ENCODE data around the gene COBL.

COBL gene

GRCh38 chr7:51059504-51060142 is 257.0 kb downstream of the COBL start:
- TF ChIP-seq REST (IDR thresholded peaks at IDR 0.05; ENCODE audit: insufficient read depth in 1 of 2, low read depth in 2 of 2, low read length in 2 of 2) (no peak), POLR2AphosphoS5 (IDR thresholded peaks at IDR 0.05; ENCODE audit: low read depth, low read length) (no peak), SIN3A (IDR thresholded peaks at IDR 0.05; ENCODE audit: borderline replicate concordance, insufficient read depth, low read length) (no peak), FOXP2 (optimal IDR thresholded peaks at IDR 0.05; ENCODE audit: borderline replicate concordance, extremely low read depth, extremely low read length, insufficient read depth) (no peak), TAF1 (IDR thresholded peaks at IDR 0.05; ENCODE audit: borderline replicate concordance, insufficient read depth, low read length) (no peak)

DNA sequence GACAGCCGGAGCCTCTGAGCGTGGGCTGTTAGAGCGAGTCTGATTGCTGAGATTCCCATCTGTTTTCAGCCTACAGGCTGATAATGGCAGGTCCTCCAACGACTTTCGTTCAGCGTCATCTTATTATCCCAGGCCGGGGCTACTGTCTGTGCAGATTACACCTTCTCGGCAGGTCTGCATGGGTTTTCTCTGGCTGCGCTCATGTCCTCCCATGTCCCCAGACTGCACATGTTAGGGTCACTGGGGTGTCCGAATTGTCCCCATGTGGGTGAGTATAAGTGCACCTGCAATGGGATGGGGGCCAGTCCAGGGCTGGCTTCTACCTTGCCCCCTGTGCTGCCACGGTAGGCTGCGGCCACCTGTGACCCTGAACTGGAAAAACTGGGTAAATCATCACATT is 257.8 kb downstream of the COBL start:
- TF ChIP-seq TAF1 (IDR thresholded peaks at IDR 0.05; ENCODE audit: borderline replicate concordance, insufficient read depth, low read length) (no peak), SIN3A (IDR thresholded peaks at IDR 0.05; ENCODE audit: borderline replicate concordance, insufficient read depth, low read length) (no peak)

DNA sequence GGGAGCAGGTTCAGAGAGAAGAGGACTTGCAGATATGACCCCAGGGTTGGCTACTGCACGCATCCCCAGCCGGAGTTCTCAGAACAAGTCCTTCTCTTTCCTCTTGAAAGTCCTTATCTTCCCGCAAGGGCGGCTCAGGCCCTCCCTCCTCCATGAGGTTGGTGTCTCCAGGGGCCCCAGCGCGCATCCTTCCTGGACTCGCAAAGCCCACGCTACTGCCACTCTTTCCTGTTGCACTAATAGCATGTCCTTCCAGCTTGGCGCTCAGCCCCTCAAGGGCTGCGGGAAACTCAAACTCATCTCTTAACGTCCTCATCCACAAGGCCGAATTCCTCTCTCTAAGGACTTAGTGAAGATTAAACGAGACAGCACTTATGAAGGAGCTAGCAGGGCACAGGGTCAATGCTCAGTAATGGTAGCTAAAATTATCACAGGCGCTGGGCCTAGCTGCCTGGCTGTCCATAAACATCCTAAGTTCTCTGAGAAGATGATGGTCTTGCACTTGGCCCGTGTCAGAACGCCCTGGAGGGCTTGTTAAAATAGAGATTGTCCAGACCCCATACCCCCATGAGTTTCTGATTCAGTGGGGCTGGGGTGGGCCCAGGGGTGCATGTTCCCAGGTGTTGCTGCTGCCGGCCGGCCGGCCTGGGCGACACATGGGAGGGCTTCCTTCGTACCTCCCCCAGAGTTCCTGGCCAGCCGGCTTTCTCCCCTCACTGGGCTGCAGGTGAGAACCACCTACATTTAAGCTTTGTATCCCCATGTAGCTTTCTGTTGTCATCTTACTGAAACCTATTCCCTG is 261.4 kb downstream of the COBL start:
- no peak for TF ChIP-seq FOXP2 (optimal IDR thresholded peaks at IDR 0.05; ENCODE audit: borderline replicate concordance, extremely low read depth, extremely low read length, insufficient read depth)
- TF ChIP-seq TAF1 (IDR thresholded peaks at IDR 0.05; ENCODE audit: borderline replicate concordance, insufficient read depth, low read length): no peak
- TF ChIP-seq REST (IDR thresholded peaks at IDR 0.05; ENCODE audit: insufficient read depth in 1 of 2, low read depth in 2 of 2, low read length in 2 of 2): no peak
- TF ChIP-seq SIN3A (IDR thresholded peaks at IDR 0.05; ENCODE audit: borderline replicate concordance, insufficient read depth, low read length): no peak
- no peak for TF ChIP-seq POLR2AphosphoS5 (IDR thresholded peaks at IDR 0.05; ENCODE audit: low read depth, low read length)

- TF ChIP-seq POLR2AphosphoS5 (IDR thresholded peaks at IDR 0.05; ENCODE audit: low read depth, low read length) (no peak), SIN3A (IDR thresholded peaks at IDR 0.05; ENCODE audit: borderline replicate concordance, insufficient read depth, low read length) (no peak), FOXP2 (optimal IDR thresholded peaks at IDR 0.05; ENCODE audit: borderline replicate concordance, extremely low read depth, extremely low read length, insufficient read depth) (no peak), TAF1 (IDR thresholded peaks at IDR 0.05; ENCODE audit: borderline replicate concordance, insufficient read depth, low read length) (no peak), REST (IDR thresholded peaks at IDR 0.05; ENCODE audit: insufficient read depth in 1 of 2, low read depth in 2 of 2, low read length in 2 of 2) (no peak)
Observed at GRCh38 chr7:51054231-51054630, 262.4 kb downstream of the COBL start.

GRCh38 chr7:51053160-51053925 is 263.3 kb downstream of the COBL start:
- TF ChIP-seq FOXP2 (optimal IDR thresholded peaks at IDR 0.05; ENCODE audit: borderline replicate concordance, extremely low read depth, extremely low read length, insufficient read depth) (no peak), POLR2AphosphoS5 (IDR thresholded peaks at IDR 0.05; ENCODE audit: low read depth, low read length) (no peak), REST (IDR thresholded peaks at IDR 0.05; ENCODE audit: insufficient read depth in 1 of 2, low read depth in 2 of 2, low read length in 2 of 2) (no peak), SIN3A (IDR thresholded peaks at IDR 0.05; ENCODE audit: borderline replicate concordance, insufficient read depth, low read length) (no peak), TAF1 (IDR thresholded peaks at IDR 0.05; ENCODE audit: borderline replicate concordance, insufficient read depth, low read length) (no peak)

Measured in PFSK-1 (cell line).